ENCODE measurements around the gene HMGN3.

HMGN3 gene

DNA sequence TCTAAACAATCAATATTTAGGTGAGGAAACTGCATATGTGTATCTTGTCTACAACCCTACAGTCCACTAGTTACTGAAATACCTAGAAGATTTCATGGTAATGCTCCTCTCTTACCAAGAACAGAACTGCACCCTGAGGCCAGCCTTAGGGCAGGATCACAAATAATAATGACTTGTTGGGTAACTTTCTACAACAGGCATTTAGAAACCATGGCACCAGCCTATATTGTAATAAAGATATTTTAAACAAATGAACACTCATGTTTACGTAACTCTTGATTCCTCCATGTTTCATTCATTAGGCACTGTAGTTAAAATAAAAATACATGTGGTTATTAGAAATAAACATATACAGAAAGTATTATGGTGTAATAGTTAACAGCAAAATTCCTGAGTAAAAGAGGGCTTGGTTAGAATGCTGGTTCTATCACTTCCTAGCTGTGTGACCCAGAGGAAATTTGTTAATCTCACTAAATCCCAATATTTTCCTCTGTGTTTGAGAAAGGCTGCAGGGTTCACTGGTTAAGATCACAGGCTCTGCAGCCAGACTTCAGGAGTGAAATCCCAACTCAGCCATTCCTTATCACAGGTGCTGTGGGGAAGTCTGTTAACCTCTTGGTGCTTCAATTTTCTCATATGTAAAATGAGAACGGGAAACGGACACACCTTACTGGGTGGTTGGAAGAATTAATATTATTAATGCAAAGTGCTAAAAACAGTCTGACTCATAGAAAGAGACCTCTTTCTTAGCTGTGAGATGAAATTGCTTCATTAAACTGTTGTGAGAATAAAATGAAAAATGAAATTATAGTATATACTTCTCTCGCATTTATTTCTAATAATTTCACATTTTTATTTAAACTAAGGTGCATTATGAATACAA lies 8.5 kb downstream of the HMGN3 start:
- no peaks in the 10 kb centered on the region for H3K27me3 ChIP-seq (ENCODE audit: insufficient read depth, low read depth, severe bottlenecking)
- H3K36me3 ChIP-seq = no peaks in the 10 kb centered on the region
- no peak for DNase-seq
- no peak overlapping the region for H3K4me3 ChIP-seq (ENCODE audit: low read depth, low read length)
- H3K9me3 ChIP-seq (ENCODE audit: severe bottlenecking) = no peaks in the 10 kb centered on the region
- TF ChIP-seq, protein P1, sequence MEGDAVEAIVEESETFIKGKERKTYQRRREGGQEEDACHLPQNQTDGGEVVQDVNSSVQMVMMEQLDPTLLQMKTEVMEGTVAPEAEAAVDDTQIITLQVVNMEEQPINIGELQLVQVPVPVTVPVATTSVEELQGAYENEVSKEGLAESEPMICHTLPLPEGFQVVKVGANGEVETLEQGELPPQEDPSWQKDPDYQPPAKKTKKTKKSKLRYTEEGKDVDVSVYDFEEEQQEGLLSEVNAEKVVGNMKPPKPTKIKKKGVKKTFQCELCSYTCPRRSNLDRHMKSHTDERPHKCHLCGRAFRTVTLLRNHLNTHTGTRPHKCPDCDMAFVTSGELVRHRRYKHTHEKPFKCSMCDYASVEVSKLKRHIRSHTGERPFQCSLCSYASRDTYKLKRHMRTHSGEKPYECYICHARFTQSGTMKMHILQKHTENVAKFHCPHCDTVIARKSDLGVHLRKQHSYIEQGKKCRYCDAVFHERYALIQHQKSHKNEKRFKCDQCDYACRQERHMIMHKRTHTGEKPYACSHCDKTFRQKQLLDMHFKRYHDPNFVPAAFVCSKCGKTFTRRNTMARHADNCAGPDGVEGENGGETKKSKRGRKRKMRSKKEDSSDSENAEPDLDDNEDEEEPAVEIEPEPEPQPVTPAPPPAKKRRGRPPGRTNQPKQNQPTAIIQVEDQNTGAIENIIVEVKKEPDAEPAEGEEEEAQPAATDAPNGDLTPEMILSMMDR (IDR thresholded peaks at IDR 0.05; ENCODE audit: low read depth, low read length) = no peak
- no peak overlapping the region for H3K27ac ChIP-seq

DNA sequence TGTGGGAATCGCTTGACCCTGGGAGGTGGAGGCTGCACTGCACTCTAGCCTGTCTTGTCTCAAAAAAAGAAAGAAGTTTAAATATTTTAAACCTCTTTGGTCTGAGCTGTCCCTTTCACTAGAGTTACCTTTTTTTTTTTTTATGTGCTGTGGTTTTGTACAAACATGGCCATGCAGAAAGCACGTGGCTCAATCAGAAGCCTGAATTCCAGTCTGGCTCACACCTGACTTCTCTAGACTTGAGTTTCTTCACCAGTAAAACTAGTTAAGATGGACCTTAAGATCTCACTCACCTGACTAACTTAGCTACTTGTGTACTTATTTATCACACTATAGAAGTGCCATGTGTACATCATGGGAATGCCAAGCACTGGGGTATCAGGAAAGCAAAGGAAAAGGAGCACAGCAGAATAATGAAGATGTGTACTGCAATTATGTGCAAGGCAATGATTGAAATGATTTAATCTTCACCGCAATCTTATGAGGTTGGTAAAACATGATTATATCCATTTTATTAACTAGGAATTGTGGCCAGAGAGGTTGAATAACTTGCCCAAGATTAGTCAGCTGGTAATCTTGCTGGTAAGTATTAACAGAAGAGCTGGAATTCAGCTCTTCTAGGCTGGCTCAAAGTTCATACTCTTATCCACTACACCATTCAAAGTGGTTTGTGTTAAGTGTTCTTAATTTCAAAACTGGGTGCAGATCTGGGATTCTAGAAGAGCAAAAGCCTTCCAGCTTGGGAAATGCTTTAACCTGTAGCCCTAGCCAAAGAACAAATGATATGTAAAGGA lies 10.7 kb downstream of the HMGN3 start:
- Histone ChIP-seq H3K27ac (no peak overlapping the region), H3K27me3 (ENCODE audit: insufficient read depth, low read depth, severe bottlenecking) (no peaks in the 10 kb centered on the region), H3K9me3 (ENCODE audit: severe bottlenecking) (no peaks in the 10 kb centered on the region), H3K36me3 (no peaks in the 10 kb centered on the region), H3K4me3 (ENCODE audit: low read depth, low read length) (no peak overlapping the region)
- TF ChIP-seq, protein P1 (IDR thresholded peaks at IDR 0.05; ENCODE audit: low read depth, low read length) = no peak
- no peak for DNase-seq

DNA sequence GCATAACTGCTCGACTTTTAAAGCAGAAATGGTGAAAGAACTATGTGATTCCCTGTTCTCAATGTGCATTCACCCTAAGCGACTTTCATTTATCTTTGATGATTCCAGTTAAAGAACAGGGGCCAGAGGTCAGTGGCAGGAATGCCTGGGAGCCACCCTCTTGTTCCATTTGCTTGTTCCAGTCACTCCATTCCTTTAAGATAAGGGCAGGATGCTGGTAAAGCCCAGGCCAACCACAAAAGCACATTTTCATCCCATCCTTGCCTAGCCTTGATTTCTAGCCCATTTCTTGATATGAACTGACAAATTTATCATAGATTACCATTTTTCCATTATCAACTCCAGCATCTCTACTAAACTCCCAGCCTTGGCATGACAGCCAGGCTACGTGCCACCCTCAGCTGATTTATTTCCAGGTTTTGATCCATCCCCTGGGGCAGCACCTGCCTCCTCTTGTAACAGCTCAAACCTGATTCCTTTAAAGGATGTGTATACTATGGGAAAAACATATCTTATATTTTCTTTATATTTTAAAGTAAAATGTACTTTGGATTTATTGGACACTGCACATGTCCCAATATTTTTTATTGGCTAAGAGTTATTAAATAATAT lies 19.2 kb downstream of the HMGN3 start:
- no peak overlapping the region for H3K27ac ChIP-seq
- DNase-seq = no peak
- H3K27me3 ChIP-seq (ENCODE audit: insufficient read depth, low read depth, severe bottlenecking) = no peaks in the 10 kb centered on the region
- TF ChIP-seq, protein P1 (IDR thresholded peaks at IDR 0.05; ENCODE audit: low read depth, low read length) = no peak
- no peaks in the 10 kb centered on the region for H3K9me3 ChIP-seq (ENCODE audit: severe bottlenecking)
- H3K4me3 ChIP-seq (ENCODE audit: low read depth, low read length) = no peak overlapping the region
- H3K36me3 ChIP-seq = no peaks in the 10 kb centered on the region

DNA sequence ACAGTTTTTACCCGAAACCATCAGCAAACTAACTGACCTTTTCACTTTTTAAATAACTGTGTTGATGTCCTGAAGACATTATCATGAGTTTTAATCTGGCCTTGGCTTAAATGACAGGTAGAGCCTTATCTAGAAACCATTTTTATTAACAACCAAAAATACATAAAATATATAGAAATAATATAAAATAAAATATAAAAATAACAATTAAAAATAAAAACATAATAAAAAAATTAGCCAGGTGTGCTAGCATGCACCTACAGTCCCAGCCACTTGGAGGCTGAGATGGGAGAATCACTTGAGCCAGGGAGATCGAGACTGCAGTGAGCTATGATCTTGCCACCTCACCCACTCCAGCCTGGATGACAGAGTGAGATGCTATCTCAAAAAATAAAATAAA lies 21.6 kb downstream of the HMGN3 start:
- TF ChIP-seq, protein P1 (IDR thresholded peaks at IDR 0.05; ENCODE audit: low read depth, low read length) = no peak
- H3K9me3 ChIP-seq (ENCODE audit: severe bottlenecking) = no peaks in the 10 kb centered on the region
- H3K4me3 ChIP-seq (ENCODE audit: low read depth, low read length) = no peak overlapping the region
- no peak for DNase-seq
- no peaks in the 10 kb centered on the region for H3K27me3 ChIP-seq (ENCODE audit: insufficient read depth, low read depth, severe bottlenecking)
- no peaks in the 10 kb centered on the region for H3K36me3 ChIP-seq
- no peak overlapping the region for H3K27ac ChIP-seq

DNA sequence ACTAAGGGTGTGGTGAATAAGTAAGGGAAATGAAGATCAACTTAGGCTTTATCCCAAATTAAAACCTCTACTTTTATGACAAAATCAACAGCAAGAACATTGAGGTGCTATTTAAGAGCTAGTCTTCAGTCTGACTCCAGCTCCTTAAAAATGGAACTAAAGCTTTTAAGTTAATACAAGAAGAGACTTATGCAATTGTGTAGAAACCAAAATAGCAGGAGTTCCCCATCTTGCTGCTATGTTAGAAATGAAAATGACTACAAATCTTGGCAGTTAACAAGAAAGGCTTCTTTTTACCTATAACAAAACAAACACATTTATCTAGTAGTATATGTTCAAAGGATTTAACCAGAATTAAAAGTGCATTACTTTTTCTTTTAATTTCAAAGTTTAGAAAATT lies 25.7 kb downstream of the HMGN3 start:
- Histone ChIP-seq H3K27ac (no peak overlapping the region), H3K9me3 (ENCODE audit: severe bottlenecking) (no peaks in the 10 kb centered on the region), H3K4me3 (ENCODE audit: low read depth, low read length) (no peak overlapping the region), H3K27me3 (ENCODE audit: insufficient read depth, low read depth, severe bottlenecking) (no peaks in the 10 kb centered on the region), H3K36me3 (no peaks in the 10 kb centered on the region)
- DNase-seq = no peak
- TF ChIP-seq, protein P1 (IDR thresholded peaks at IDR 0.05; ENCODE audit: low read depth, low read length) = no peak
